Endodermal cell (in vitro differentiated cells): ENCODE measurements around the gene EIF4E2. TPM values are rescaled to one million over a fixed set of nuclear protein-coding genes. Genes with fewer than 3 reads are reported as not detected.

Experiments
- DNase-seq: peaks from one replicate; pipeline ENCODE4 v3.0.0-alpha.2; 2017
- H3K27ac ChIP-seq: 2 replicates; pipeline ENCODE4 v1.5.1; 2013; ENCODE audit warnings: mild to moderate bottlenecking, low read depth, low read length, moderate library complexity
- H3K27me3 ChIP-seq: 2 replicates; pipeline ENCODE4 v1.6.1; 2013; ENCODE audit warnings: mild to moderate bottlenecking, low read length, moderate library complexity; ENCODE audit not compliant: insufficient read depth, control insufficient read depth, poor library complexity, severe bottlenecking
- H3K36me3 ChIP-seq: 2 replicates; pipeline ENCODE4 v1.7.0; 2013; ENCODE audit warnings: mild to moderate bottlenecking, low read length, moderate library complexity; ENCODE audit not compliant: control insufficient read depth, insufficient read depth
- H3K4me1 ChIP-seq: one replicate; pipeline ENCODE4 v1.7.0; 2013; ENCODE audit warnings: low read length; ENCODE audit not compliant: control insufficient read depth, insufficient read depth
- H3K4me3 ChIP-seq: 2 replicates; pipeline ENCODE4 v1.5.1; 2013; ENCODE audit warnings: mild to moderate bottlenecking, low read length, moderate library complexity
- H3K9ac ChIP-seq: 2 replicates; pipeline ENCODE4 v1.6.1; 2013; ENCODE audit warnings: mild to moderate bottlenecking, low read length, moderate library complexity; ENCODE audit not compliant: poor library complexity, severe bottlenecking; ENCODE audit errors: extremely low read depth
- H3K9me3 ChIP-seq: 2 replicates; pipeline ENCODE4 v1.6.1; 2013; ENCODE audit warnings: mild to moderate bottlenecking, low read length, moderate library complexity; ENCODE audit not compliant: control insufficient read depth
- H3K27ac Mint-ChIP-seq: 2 replicates; pipeline ENCODE4 v1.8.0; 2020; ENCODE audit warnings: mixed read lengths
- H3K27me3 Mint-ChIP-seq: 2 replicates; pipeline ENCODE4 v1.8.0; 2021; ENCODE audit warnings: mild to moderate bottlenecking, mixed read lengths; ENCODE audit not compliant: insufficient read depth
- H3K36me3 Mint-ChIP-seq: 2 replicates; pipeline ENCODE4 v1.8.0; 2020; ENCODE audit warnings: low read depth, mixed read lengths
- H3K4me1 Mint-ChIP-seq: 2 replicates; pipeline ENCODE4 v1.8.0; 2020; ENCODE audit warnings: mixed read lengths
- H3K4me3 Mint-ChIP-seq: 2 replicates; pipeline ENCODE4 v1.8.0; 2020; ENCODE audit warnings: mild to moderate bottlenecking, moderate library complexity, mixed read lengths
- H3K9me3 Mint-ChIP-seq: 2 replicates; pipeline ENCODE4 v1.8.0; 2020; ENCODE audit warnings: mild to moderate bottlenecking, mixed read lengths
- CTCF ChIP-seq: fragments of 200-600 bp; sonication (generic); conservative IDR thresholded peaks from 2 replicates; pipeline ENCODE4 v1.5.0; 2021; ENCODE audit warnings: antibody characterized with exemption, mild to moderate bottlenecking
- WGBS, 2 experiments: methylation state at CpG; one replicate each; pipeline versions ENCODE4 v1.1.5 to v1.1.7; 2013; ENCODE audit warnings: missing lambda C conversion rate in 2 of 2, mixed read lengths in 1 of 2; ENCODE audit not compliant: insufficient coverage in 1 of 2, insufficient read length in 1 of 2; 5-methylcytosine and 5-hydroxymethylcytosine counted together
- total RNA-seq, 2 donors: library from RNA; stranded (reverse); fragmentation: NEBNext Ultra II Directional in 1 of 2; extraction: Animal tissue kit (Norgen Biotek cat#: 25700) in 1 of 2; gene quantifications; 2 replicates in 1 of 2; 3 replicates in 1 of 2; pipeline ENCODE4 v1.2.1, GENCODE V29; 2021

EIF4E2 gene
- total RNA-seq, 2 donors from 2014 or later, result 105 to 116 TPM

- Histone ChIP-seq H3K27ac (no peak overlapping the region), H3K9me3 (no peaks in the 10 kb centered on the region), H3K36me3 (no peaks in the 10 kb centered on the region), H3K9ac (no peak overlapping the region), H3K4me3 (no peak overlapping the region), H3K27me3 (no peaks in the 10 kb centered on the region), H3K4me1 (no peaks in the 10 kb centered on the region)
- Mint-ChIP-seq H3K36me3 (no peaks in the 10 kb centered on the region), H3K27me3 (no peaks in the 10 kb centered on the region), H3K4me1 (no peaks in the 10 kb centered on the region), H3K4me3 (no peak overlapping the region), H3K27ac (no peak overlapping the region), H3K9me3 (no peaks in the 10 kb centered on the region)
- no peak for TF ChIP-seq CTCF
- 71 to 80% methylated on average over 6 to 7 of the region's 7 CpGs for WGBS, 2 experiments
- DNase-seq, result no peak
Measured at GRCh38 chr2:232597362-232598079, 47.0 kb downstream of the EIF4E2 start.

GRCh38 chr2:232598293-232598692 lies 47.8 kb downstream of the EIF4E2 start:
- Histone ChIP-seq H3K27ac (no peak overlapping the region), H3K27me3 (no peaks in the 10 kb centered on the region), H3K36me3 (no peaks in the 10 kb centered on the region), H3K4me3 (no peak overlapping the region), H3K4me1 (no peaks in the 10 kb centered on the region), H3K9ac (no peak overlapping the region), H3K9me3 (no peaks in the 10 kb centered on the region)
- DNase-seq, result no peak
- no peak for TF ChIP-seq CTCF
- no peaks in the 10 kb centered on the region for H3K27me3 Mint-ChIP-seq
- no peak overlapping the region for H3K27ac Mint-ChIP-seq
- no peak overlapping the region for H3K4me3 Mint-ChIP-seq
- H3K36me3 Mint-ChIP-seq, result no peaks in the 10 kb centered on the region
- 83 to 89% methylated on average over 4 of the region's 4 CpGs for WGBS, 2 experiments
- no peaks in the 10 kb centered on the region for H3K9me3 Mint-ChIP-seq
- no peaks in the 10 kb centered on the region for H3K4me1 Mint-ChIP-seq

- DNase-seq, result peak; percentile 62
- Histone ChIP-seq H3K9ac (no peak overlapping the region), H3K9me3 (no peaks in the 10 kb centered on the region), H3K27me3 (no peaks in the 10 kb centered on the region), H3K4me3 (no peak overlapping the region), H3K4me1 (no peaks in the 10 kb centered on the region), H3K27ac (no peak overlapping the region), H3K36me3 (no peaks in the 10 kb centered on the region)
- H3K27me3 Mint-ChIP-seq, result peaks cover 7% of the 10 kb centered on the region
- no peaks in the 10 kb centered on the region for H3K4me1 Mint-ChIP-seq
- H3K4me3 Mint-ChIP-seq, result no peak overlapping the region
- H3K9me3 Mint-ChIP-seq, result no peaks in the 10 kb centered on the region
- H3K27ac Mint-ChIP-seq, result no peak overlapping the region
- WGBS, 2 experiments, result 83 to 88% methylated on average over 12 to 17 of the region's 17 CpGs
- no peaks in the 10 kb centered on the region for H3K36me3 Mint-ChIP-seq
- TF ChIP-seq CTCF, result no peak
Measured at GRCh38 chr2:232600053-232600773, 49.7 kb downstream of the EIF4E2 start.
